HepG2 (cell line): ENCODE results near the gene URAD. TPM values are rescaled to one million over a fixed set of nuclear protein-coding genes. Genes with fewer than 3 reads are reported as not detected.

Source experiments
- ATAC-seq: fragments of 200-7000 bp; cut with Tn5 transposase; 3 replicates; pipeline ENCODE4 v1.9.1; 2020; ENCODE audit warnings: mild to moderate bottlenecking, moderate library complexity
- BruUV-seq: library from RNA; stranded (reverse); fragments of 400-500 nt; replicated peaks from 2 replicates; lab custom pipeline; 2021; lab: Mats Ljungman, UMichigan
- CTCF ChIA-PET: fragments of 300-600 bp; formaldehyde crosslinking; extraction: SDS; loops from one replicate; lab custom pipeline; 2021; ENCODE audit warnings: low total read pairs, inconsistent platforms, low intra/inter-chr PET ratio; lab: Yijun Ruan, JAX
- POLR2A ChIA-PET: fragments of 350-600 bp; sonication (Branson Sonifier 250); formaldehyde crosslinking; loops from one replicate; lab custom pipeline; 2020; ENCODE audit warnings: antibody characterized with exemption, inconsistent platforms; lab: Yijun Ruan, JAX
- DNase-seq: peaks from one replicate; pipeline ENCODE4 v3.0.0-alpha.2; 2015; ENCODE audit warnings: low spot score
- FAIRE-seq: peaks from 3 replicates; lab custom pipeline; 2011; peaks lifted over from hg19 to GRCh38; lab: Jason Lieb, UNC
- H2AFZ ChIP-seq: one replicate; pipeline ENCODE4 v1.6.1; 2011; ENCODE audit warnings: low read length, inconsistent platforms
- H3K27ac ChIP-seq: fragments of 300-600 bp; 3 replicates; pipeline ENCODE4 v1.8.0; 2011; ENCODE audit warnings: mixed run types, mild to moderate bottlenecking, mixed read lengths, low read length, inconsistent platforms; ENCODE audit not compliant: insufficient read depth; ENCODE audit errors: extremely low read length
- H3K27me3 ChIP-seq, 2 experiments: fragments of 200-600 bp in 1 of 2; 2 replicates in 1 of 2; 3 replicates in 1 of 2; pipeline versions ENCODE4 v1.6.0 to v1.8.0; 2011; ENCODE audit warnings: low read length in 2 of 2, mild to moderate bottlenecking in 2 of 2, moderate library complexity in 2 of 2, inconsistent platforms in 1 of 2; ENCODE audit not compliant: insufficient read depth in 2 of 2, control insufficient read depth in 1 of 2
- H3K36me3 ChIP-seq, 2 experiments: fragments of 200-600 bp in 1 of 2; replicated peaks in 1 of 2; 2 replicates in 1 of 2; 3 replicates in 1 of 2; pipeline versions ENCODE4 v1.5.1 to v1.8.0; 2011; ENCODE audit warnings: low read length in 2 of 2, inconsistent platforms in 1 of 2; ENCODE audit not compliant: insufficient read depth in 2 of 2, control insufficient read depth in 1 of 2
- H3K4me1 ChIP-seq: 2 replicates; pipeline ENCODE4 v1.5.1; 2012; ENCODE audit warnings: low read length, inconsistent platforms; ENCODE audit not compliant: insufficient read depth
- H3K4me2 ChIP-seq: 2 replicates; pipeline ENCODE4 v1.6.0; 2011; ENCODE audit warnings: low read depth, low read length, inconsistent platforms
- H3K4me3 ChIP-seq, 3 experiments: fragments of 200-600 bp in 1 of 3; sonication (generic), shearing (Covaris generic) in 1 of 3; replicated peaks in 1 of 3; 2 replicates each; pipeline ENCODE4 v1.5.1; 2011 to 2016; ENCODE audit warnings: low read length in 3 of 3, inconsistent platforms in 2 of 3, low read depth in 2 of 3, mild to moderate bottlenecking in 2 of 3, control low read depth in 1 of 3, mixed read lengths in 1 of 3; ENCODE audit not compliant: insufficient read depth in 1 of 3
- H3K79me2 ChIP-seq: one replicate; pipeline ENCODE4 v1.6.1; 2011; ENCODE audit warnings: low read length, inconsistent platforms; ENCODE audit not compliant: insufficient read depth
- H3K9ac ChIP-seq: 2 replicates; pipeline ENCODE4 v1.6.0; 2011; ENCODE audit warnings: mild to moderate bottlenecking, low read depth, low read length, inconsistent platforms; ENCODE audit not compliant: insufficient read depth
- H3K9me3 ChIP-seq: 2 replicates; pipeline ENCODE4 v1.5.1; 2012; ENCODE audit warnings: mild to moderate bottlenecking, low read length
- H4K20me1 ChIP-seq: 2 replicates; pipeline ENCODE4 v1.6.0; 2011; ENCODE audit warnings: inconsistent platforms, mild to moderate bottlenecking, low read length, moderate library complexity; ENCODE audit not compliant: insufficient read depth
- MXI1 ChIP-seq: IDR thresholded peaks from 3 replicates; pipeline ENCODE4 v1.6.1; 2012; ENCODE audit warnings: low read depth, low read length, inconsistent platforms, borderline replicate concordance
- SETDB1 ChIP-seq: sonication (generic); formaldehyde crosslinking; IDR thresholded peaks from 2 replicates; pipeline ENCODE4 v1.5.1; 2020; ENCODE audit warnings: missing genetic modification reagents, mild to moderate bottlenecking, borderline replicate concordance
- SNAPC4 ChIP-seq: sonication (generic); formaldehyde crosslinking; IDR thresholded peaks from 2 replicates; pipeline ENCODE4 v1.4.0; 2020; ENCODE audit warnings: mild to moderate bottlenecking, missing genetic modification reagents
- ZNF17 ChIP-seq: sonication (generic); formaldehyde crosslinking; IDR thresholded peaks from 2 replicates; pipeline ENCODE4 v1.5.0; 2020; ENCODE audit warnings: mild to moderate bottlenecking, missing genetic modification reagents
- ZNF232 ChIP-seq: sonication (generic); formaldehyde crosslinking; IDR thresholded peaks from 2 replicates; pipeline ENCODE4 v1.4.0; 2020; ENCODE audit warnings: missing genetic modification reagents, borderline replicate concordance
- ZNF282 ChIP-seq: fragments of 450-650 bp; IDR thresholded peaks from 2 replicates; pipeline ENCODE4 v1.6.1; 2018; ENCODE audit not compliant: partially characterized antibody
- ZNF329 ChIP-seq: sonication (generic); formaldehyde crosslinking; IDR thresholded peaks from 2 replicates; pipeline ENCODE4 v1.9.0; 2021; ENCODE audit warnings: low read depth, mild to moderate bottlenecking, missing genetic modification reagents
- WGBS: methylation state at CpG from one replicate; pipeline ENCODE4 v1.1.6; 2017; ENCODE audit warnings: low lambda C conversion rate; 5-methylcytosine and 5-hydroxymethylcytosine counted together
- in situ Hi-C: cut with HindIII; loops from 2 replicates; pipeline ENCODE4 v1.10.0; 2017; ENCODE audit warnings: low pct_unique_long_range_greater_than_20kb; ENCODE audit not compliant: extremely low pct_ligation_motif_present
- intact Hi-C: fragments of 100-400 bp; cut with micrococcal nuclease; formaldehyde crosslinking; loops from one replicate; pipeline ENCODE4 v1.10.0; 2022; ENCODE audit not compliant: unreplicated experiment
- polyA plus RNA-seq, 8 experiments: library from polyadenylated mRNA; depleted of rRNA in 3 of 8; stranded (reverse) in 7 of 8; unstranded in 1 of 8; fragments of >200 nt; fragmentation: Illumina TruSeq in 4 of 8; extraction: Trizol in 4 of 8; gene quantifications; 2 replicates each; pipeline versions ENCODE4 v1.2.1 to v1.2.3, GENCODE V29; 2011 to 2016; ENCODE audit warnings: low read depth in 4 of 8, missing spikeins in 1 of 8, mixed read lengths in 1 of 8; ENCODE audit not compliant: insufficient read depth in 1 of 8
- total RNA-seq, 5 experiments: library from RNA; depleted of rRNA; stranded (reverse); fragments of >200 nt; fragmentation: Illumina TruSeq; extraction: Trizol; gene quantifications; 2 replicates each; pipeline ENCODE4 v1.2.3, GENCODE V29; 2016; ENCODE audit warnings: low read depth in 1 of 5
- TF ChIP-seq, protein P1 (sequence below): sonication (generic); formaldehyde crosslinking; conservative IDR thresholded peaks from 2 replicates; pipeline ENCODE4 v1.4.0; 2020; ENCODE audit warnings: missing genetic modification reagents

The URAD gene
- total and polyA plus RNA-seq, 2 of the 13 experiments (the other 11 are each of a cell fraction or from before 2014, with no cell fraction given): not detected

DNA sequence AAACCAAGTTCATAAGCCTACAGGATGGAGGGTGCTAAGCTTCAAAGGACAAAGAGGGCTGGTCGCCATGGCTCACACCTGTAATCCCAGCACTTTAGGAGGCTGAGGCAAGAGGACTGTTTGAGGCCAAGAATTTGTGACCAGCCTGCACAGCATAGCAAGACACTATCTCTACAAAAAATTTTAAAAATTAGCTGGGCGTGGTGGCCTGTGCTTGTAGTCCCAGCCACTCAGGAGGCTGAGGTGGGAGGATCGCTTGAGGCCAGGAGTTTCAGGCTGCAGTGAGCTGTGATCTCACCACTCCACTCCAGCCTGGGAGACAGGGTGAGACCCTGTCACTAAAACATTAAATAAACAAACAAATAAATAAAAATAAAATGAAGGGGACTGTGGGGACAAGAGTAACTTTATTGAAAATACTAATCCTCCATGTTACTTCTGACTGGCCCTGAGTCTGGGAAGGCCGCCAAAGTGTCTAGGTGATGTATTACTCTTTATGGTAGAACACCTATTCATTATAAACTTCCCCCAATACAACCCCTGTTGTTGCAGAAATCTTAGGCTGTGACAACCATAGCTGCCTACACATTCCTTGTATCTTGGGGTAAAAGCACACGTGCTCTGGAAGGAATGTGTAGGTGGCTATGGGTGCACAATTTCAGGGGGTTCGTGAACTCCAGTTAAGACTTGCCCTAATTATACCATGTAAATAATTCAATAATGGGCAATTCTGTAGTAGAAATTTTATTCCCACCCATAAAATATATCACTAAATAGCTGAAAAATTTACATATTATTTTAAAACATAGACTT, 14.6 kb upstream of the URAD start (continued):
- TF ChIP-seq SNAPC4 (CRISPR knock-in tag): no peak
- no peak for TF ChIP-seq ZNF232 (CRISPR knock-in tag)
- TF ChIP-seq ZNF329 (CRISPR knock-in tag): no peak

DNA sequence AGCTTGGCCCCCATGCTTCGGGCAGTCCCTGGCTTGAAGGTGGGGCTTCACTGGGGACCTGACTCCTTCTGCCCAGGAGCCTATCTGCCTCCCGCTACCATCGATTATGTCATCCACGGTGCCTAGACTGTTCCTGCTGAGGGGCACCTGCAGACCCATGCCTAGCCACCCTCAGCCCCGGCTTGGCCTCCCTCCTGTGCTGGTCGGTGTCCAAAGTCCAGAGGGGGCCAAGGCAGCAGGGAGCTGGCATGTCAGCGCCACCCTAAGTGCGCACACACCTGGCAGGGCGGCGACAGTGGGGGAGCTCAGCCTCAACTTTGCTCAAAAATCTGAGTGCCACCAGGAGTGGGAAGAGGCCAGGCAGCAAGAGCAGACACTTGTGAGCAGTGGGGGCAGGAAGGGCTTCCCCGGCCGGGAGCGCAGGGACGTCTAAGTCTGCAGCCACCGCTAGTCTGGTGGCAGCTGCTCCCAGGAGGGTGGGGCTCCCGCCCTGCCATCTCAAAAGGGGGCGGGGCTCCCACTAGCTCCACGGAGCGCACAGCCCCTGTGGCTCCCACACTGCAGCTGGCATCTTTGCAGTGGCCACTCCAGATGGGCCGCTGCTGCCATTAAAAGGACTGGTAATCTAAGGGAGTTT, 13.5 kb upstream of the URAD start:
- FAIRE-seq (no peak), DNase-seq (no peak), ATAC-seq (no peak)
- in situ Hi-C loops: no loop called here
- ChIA-PET POLR2A (no interaction called here), CTCF (no interaction called here)
- no TSS peak for BruUV-seq
- Histone ChIP-seq H3K4me3 (no peak overlapping the region), H4K20me1 (no peaks in the 10 kb centered on the region), H3K9me3 (no peaks in the 10 kb centered on the region), H3K4me1 (peaks cover 6% of the 10 kb centered on the region; the same call in 1 of the 2 replicates), H3K27me3 (no peaks in the 10 kb centered on the region), H3K4me2 (no peak overlapping the region), H2AFZ (no peak overlapping the region), H3K9ac (no peak overlapping the region), H3K27ac (no peak overlapping the region), H3K36me3 (no peaks in the 10 kb centered on the region), H3K79me2 (no peaks in the 10 kb centered on the region)
- TF ChIP-seq MXI1 (no peak), ZNF17 (CRISPR knock-in tag) (no peak), SETDB1 (CRISPR knock-in tag) (no peak), ZNF282 (no peak)
- TF ChIP-seq, protein P1, sequence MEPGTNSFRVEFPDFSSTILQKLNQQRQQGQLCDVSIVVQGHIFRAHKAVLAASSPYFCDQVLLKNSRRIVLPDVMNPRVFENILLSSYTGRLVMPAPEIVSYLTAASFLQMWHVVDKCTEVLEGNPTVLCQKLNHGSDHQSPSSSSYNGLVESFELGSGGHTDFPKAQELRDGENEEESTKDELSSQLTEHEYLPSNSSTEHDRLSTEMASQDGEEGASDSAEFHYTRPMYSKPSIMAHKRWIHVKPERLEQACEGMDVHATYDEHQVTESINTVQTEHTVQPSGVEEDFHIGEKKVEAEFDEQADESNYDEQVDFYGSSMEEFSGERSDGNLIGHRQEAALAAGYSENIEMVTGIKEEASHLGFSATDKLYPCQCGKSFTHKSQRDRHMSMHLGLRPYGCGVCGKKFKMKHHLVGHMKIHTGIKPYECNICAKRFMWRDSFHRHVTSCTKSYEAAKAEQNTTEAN (CRISPR knock-in tag): no peak
- intact Hi-C loops: no loop called here
- WGBS: 74% methylated on average over 10 of the region's 20 CpGs
